ENCODE results near the gene PLD6.
A peak's percentile ranks its signal among the peaks of the same experiment; 100 is the strongest.

- TF ChIP-seq GATA2 (IDR thresholded peaks at IDR 0.05; ENCODE audit: low read depth, low read length) = peak; percentile 74
- TF ChIP-seq GATA3 (IDR thresholded peaks at IDR 0.05; ENCODE audit: low read depth, low read length) = no peak
These were observed 30.3 kb upstream of the PLD6 start for GRCh38 chr17:17236295-17237025.

Measured in SH-SY5Y (cell line).